K562 (cell line): ENCODE measurements around the gene MYO1E. TPM values are rescaled to one million over a fixed set of nuclear protein-coding genes. Genes with fewer than 3 reads are reported as not detected.

Experiments
- ATAC-seq: fragments of 200-7000 bp; cut with Tn5 transposase; 3 replicates; pipeline ENCODE4 v1.9.1; 2020; ENCODE audit warnings: moderate library complexity
- BruUV-seq: library from RNA; stranded (reverse); fragments of 400-500 nt; replicated peaks from 2 replicates; lab custom pipeline; 2021; lab: Mats Ljungman, UMichigan
- CTCF ChIA-PET: fragments of 300-600 bp; formaldehyde crosslinking; extraction: SDS; loops from one replicate; lab custom pipeline; 2021; ENCODE audit warnings: low intra/inter-chr PET ratio; lab: Yijun Ruan, JAX
- POLR2A ChIA-PET: fragments of 300-600, 350-650 bp; sonication (Branson Sonifier 250); formaldehyde crosslinking; extraction: SDS; loops from one replicate; lab custom pipeline; 2021; ENCODE audit warnings: antibody characterized with exemption, inconsistent platforms; lab: Yijun Ruan, JAX
- DNase-seq, 4 experiments: peaks; one replicate each; pipeline versions ENCODE4 v3.0.0 to v3.0.0-alpha.2; 2011 to 2018; ENCODE audit warnings: low spot score in 3 of 4, mixed read lengths in 3 of 4; ENCODE audit errors: extremely low read depth in 1 of 4
- FAIRE-seq: peaks from 2 replicates; lab custom pipeline; 2011; peaks lifted over from hg19 to GRCh38; lab: Jason Lieb, UNC
- H2AFZ ChIP-seq: 2 replicates; pipeline ENCODE4 v1.6.0; 2011; ENCODE audit warnings: low read depth, low read length, control low read depth, inconsistent platforms
- H3K27ac ChIP-seq: fragments of 200-600 bp; 3 replicates; pipeline ENCODE4 v1.8.0; 2011; ENCODE audit warnings: low read depth, mild to moderate bottlenecking, control low read depth, inconsistent platforms, low read length, moderate library complexity, mixed read lengths; ENCODE audit errors: extremely low read depth
- H3K27me3 ChIP-seq, 2 experiments: fragments of 300-600 bp in 1 of 2; 2 replicates in 1 of 2; 3 replicates in 1 of 2; pipeline versions ENCODE4 v1.6.0 to v1.8.0; 2011; ENCODE audit warnings: inconsistent platforms in 2 of 2, low read length in 2 of 2, mild to moderate bottlenecking in 1 of 2, mixed read lengths in 1 of 2, moderate library complexity in 1 of 2; ENCODE audit not compliant: control insufficient read depth in 2 of 2, insufficient read depth in 2 of 2
- H3K36me3 ChIP-seq: fragments of 300-600 bp; 3 replicates; pipeline ENCODE4 v1.8.0; 2011; ENCODE audit warnings: mild to moderate bottlenecking, low read length, inconsistent platforms; ENCODE audit not compliant: control insufficient read depth, insufficient read depth
- H3K4me1 ChIP-seq, 2 experiments: fragments of 200-600 bp in 1 of 2; replicated peaks in 1 of 2; 2 replicates in 1 of 2; 3 replicates in 1 of 2; pipeline versions ENCODE4 v1.5.1 to v1.8.0; 2011; ENCODE audit warnings: inconsistent platforms in 2 of 2, low read length in 2 of 2, mild to moderate bottlenecking in 1 of 2, mixed read lengths in 1 of 2, moderate library complexity in 1 of 2; ENCODE audit not compliant: control insufficient read depth in 2 of 2, insufficient read depth in 2 of 2
- H3K4me2 ChIP-seq: 2 replicates; pipeline ENCODE4 v1.6.1; 2011; ENCODE audit warnings: low read length, control low read depth, inconsistent platforms, mixed read lengths; ENCODE audit not compliant: insufficient read depth
- H3K4me3 ChIP-seq: fragments of 200-600 bp; sonication (generic), shearing (Covaris generic); 2 replicates; pipeline ENCODE4 v1.5.1; 2016; ENCODE audit warnings: control low read depth, inconsistent platforms
- H3K79me2 ChIP-seq: fragments of 200-600 bp; 3 replicates; pipeline ENCODE4 v1.8.0; 2011; ENCODE audit warnings: low read length, inconsistent platforms; ENCODE audit not compliant: control insufficient read depth, insufficient read depth
- H3K9ac ChIP-seq, 2 experiments: 2 replicates each; pipeline versions ENCODE4 v1.6.0 to v1.6.1; 2011; ENCODE audit warnings: low read depth in 2 of 2, low read length in 2 of 2, control low read depth in 1 of 2, inconsistent platforms in 1 of 2, mild to moderate bottlenecking in 1 of 2, mixed read lengths in 1 of 2; ENCODE audit not compliant: insufficient read depth in 1 of 2
- H3K9me1 ChIP-seq: one replicate; pipeline ENCODE4 v1.6.0; 2011; ENCODE audit warnings: inconsistent platforms, mild to moderate bottlenecking, low read length, moderate library complexity; ENCODE audit not compliant: control insufficient read depth, insufficient read depth
- H3K9me3 ChIP-seq: replicated peaks from 2 replicates; pipeline ENCODE4 v1.5.1; 2011; ENCODE audit warnings: low read depth, low read length, inconsistent platforms; ENCODE audit not compliant: control insufficient read depth, insufficient read depth
- H4K20me1 ChIP-seq: replicated peaks from 2 replicates; pipeline ENCODE4 v1.6.1; 2011; ENCODE audit warnings: low read length, inconsistent platforms, mixed read lengths; ENCODE audit not compliant: control insufficient read depth, insufficient read depth
- GABPB2 ChIP-seq: fragments of 250-450 bp; sonication (Bioruptor Pico); conservative IDR thresholded peaks from 2 replicates; pipeline ENCODE4 v1.5.1; 2021; ENCODE audit warnings: mild to moderate bottlenecking
- HOXB6 ChIP-seq: fragments of 250-450 bp; sonication (Bioruptor Pico); IDR thresholded peaks from 2 replicates; pipeline ENCODE4 v1.5.1; 2022; ENCODE audit warnings: mild to moderate bottlenecking, borderline replicate concordance
- JUND ChIP-seq, 2 experiments: IDR thresholded peaks; 2 replicates in 1 of 2; 3 replicates in 1 of 2; pipeline ENCODE4 v1.6.1; 2011; ENCODE audit warnings: borderline replicate concordance in 2 of 2, low read depth in 2 of 2, low read length in 2 of 2, improper control_type of control experiment in 1 of 2, missing biosample characterization in 1 of 2, missing genetic modification characterization in 1 of 2, missing genetic modification reagents in 1 of 2
- MCM7 ChIP-seq, 2 experiments: fragments of 450-650 bp; IDR thresholded peaks; 2 replicates each; pipeline ENCODE4 v1.6.1; 2016 to 2018
- WGBS: fragments of 100-300 bp; shearing (Covaris generic); methylation state at CpG from one replicate; pipeline ENCODE4 v1.1.6; 2016; ENCODE audit warnings: low coverage, mixed read lengths; ENCODE audit not compliant: insufficient coverage; ENCODE audit errors: missing lambda C conversion rate; 5-methylcytosine and 5-hydroxymethylcytosine counted together
- in situ Hi-C: fragments of 300-500 bp; cut with MboI; formaldehyde crosslinking; loops from 4 replicates; pipeline ENCODE4 v1.15.0; 2018; ENCODE audit warnings: inconsistent platforms, mixed read lengths
- intact Hi-C: fragments of 100-400 bp; cut with micrococcal nuclease; formaldehyde crosslinking; loops from 2 replicates; pipeline ENCODE4 v1.14.2; 2022
- polyA plus RNA-seq, 8 experiments: library from polyadenylated mRNA; depleted of rRNA in 4 of 8; stranded (reverse) in 5 of 8; unstranded in 3 of 8; fragments of >200 nt; fragmentation: Nextera tagmentation in 2 of 8; fragmentation: Illumina TruSeq in 1 of 8; extraction: Ambion mirVana in 2 of 8; extraction: Trizol in 1 of 8; gene quantifications; 2 replicates each; pipeline versions ENCODE4 v1.2.1 to v1.2.3, GENCODE V29; 2011 to 2014; ENCODE audit warnings: inconsistent platforms in 1 of 8, missing spikeins in 1 of 8
- total RNA-seq, 7 experiments: library from RNA; depleted of rRNA in 6 of 7; stranded (reverse); fragments of >200 nt in 6 of 7; fragmentation: Illumina TruSeq in 2 of 7; extraction: Trizol in 2 of 7; gene quantifications; 2 replicates each; pipeline versions ENCODE4 v1.2.1 to v1.2.3, GENCODE V29; 2011 to 2021; ENCODE audit warnings: low replicate concordance in 1 of 7
- TF ChIP-seq, protein P1 (sequence below), 2 experiments: fragments of 150-350 bp in 1 of 2; IDR thresholded peaks; 2 replicates each; pipeline ENCODE4 v1.6.1; 2012 to 2016; ENCODE audit warnings: low read depth in 2 of 2, low read length in 2 of 2, mild to moderate bottlenecking in 1 of 2, moderate library complexity in 1 of 2
- TF ChIP-seq, protein P2 (sequence below), 2 experiments: fragments of 450-650 bp; formaldehyde crosslinking in 1 of 2; IDR thresholded peaks; 2 replicates each; pipeline versions ENCODE4 v1.4.0 to v1.6.1; 2014 to 2020; ENCODE audit warnings: mild to moderate bottlenecking in 2 of 2, borderline replicate concordance in 1 of 2, low read depth in 1 of 2
- TF ChIP-seq, protein P3 (sequence below): sonication (generic); formaldehyde crosslinking; IDR thresholded peaks from 2 replicates; pipeline ENCODE4 v1.4.0; 2020; ENCODE audit warnings: mild to moderate bottlenecking, missing genetic modification reagents

Gene MYO1E
- total and polyA plus RNA-seq, 9 of the 15 experiments (the other 6 are each of a cell fraction or from before 2014, with no cell fraction given): under 0.01 to 0.44 (median 0.01) TPM; not detected in 6

DNA sequence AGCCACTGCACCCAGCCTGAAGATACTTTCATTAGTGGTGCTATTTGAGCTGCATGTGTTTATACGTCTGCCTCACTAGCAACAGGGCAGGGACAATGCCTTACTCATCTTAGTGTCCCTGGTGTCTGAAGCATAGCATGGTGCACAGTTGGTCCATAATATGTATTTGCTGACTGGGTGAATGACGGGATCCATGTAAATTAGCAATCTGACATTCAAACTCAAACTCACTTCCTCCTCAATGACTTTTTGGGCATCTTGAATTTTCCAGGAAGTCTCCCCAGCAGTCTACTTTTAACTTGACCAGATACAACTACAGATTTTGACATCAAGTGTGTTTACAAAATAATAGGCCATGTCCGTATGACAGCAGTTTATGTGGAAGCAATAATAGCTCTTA is 169.0 kb downstream of the MYO1E start:
- DNase-seq (no peak), FAIRE-seq (no peak), ATAC-seq (no peak)
- H4K20me1 ChIP-seq: no peaks in the 10 kb centered on the region; the same call in 1 of the 2 replicates
- H3K4me3 ChIP-seq: no peak overlapping the region
- peaks cover 19 to 46% of the 10 kb centered on the region in 2 experiments for H3K27me3 ChIP-seq
- H3K36me3 ChIP-seq: no peaks in the 10 kb centered on the region
- no peak overlapping the region for H3K27ac ChIP-seq
- no peaks in the 10 kb centered on the region for H3K9me3 ChIP-seq
- WGBS: 0% methylated on average over 3 of the region's 3 CpGs
- in situ Hi-C loops (no loop called here), intact Hi-C loops (no loop called here)
- H3K9ac ChIP-seq: no peak overlapping the region
- BruUV-seq: no TSS peak
- POLR2A ChIA-PET: interaction anchor here (0.6 to 0.8 kb wide), 3 partner anchors 10 to 60 kb away, joined by 3 to 6 read pairs (median 3); no protein-coding TSS in a partner anchor
- H3K9me1 ChIP-seq: no peaks in the 10 kb centered on the region
- CTCF ChIA-PET: no interaction called here
- H2AFZ ChIP-seq: no peak overlapping the region
- H3K4me1 ChIP-seq: peaks cover 0 to 5% of the 10 kb centered on the region in 2 experiments; a peak in 1 of 5 replicates
- H3K79me2 ChIP-seq: no peaks in the 10 kb centered on the region
- no peak overlapping the region for H3K4me2 ChIP-seq
- TF ChIP-seq, protein P1, sequence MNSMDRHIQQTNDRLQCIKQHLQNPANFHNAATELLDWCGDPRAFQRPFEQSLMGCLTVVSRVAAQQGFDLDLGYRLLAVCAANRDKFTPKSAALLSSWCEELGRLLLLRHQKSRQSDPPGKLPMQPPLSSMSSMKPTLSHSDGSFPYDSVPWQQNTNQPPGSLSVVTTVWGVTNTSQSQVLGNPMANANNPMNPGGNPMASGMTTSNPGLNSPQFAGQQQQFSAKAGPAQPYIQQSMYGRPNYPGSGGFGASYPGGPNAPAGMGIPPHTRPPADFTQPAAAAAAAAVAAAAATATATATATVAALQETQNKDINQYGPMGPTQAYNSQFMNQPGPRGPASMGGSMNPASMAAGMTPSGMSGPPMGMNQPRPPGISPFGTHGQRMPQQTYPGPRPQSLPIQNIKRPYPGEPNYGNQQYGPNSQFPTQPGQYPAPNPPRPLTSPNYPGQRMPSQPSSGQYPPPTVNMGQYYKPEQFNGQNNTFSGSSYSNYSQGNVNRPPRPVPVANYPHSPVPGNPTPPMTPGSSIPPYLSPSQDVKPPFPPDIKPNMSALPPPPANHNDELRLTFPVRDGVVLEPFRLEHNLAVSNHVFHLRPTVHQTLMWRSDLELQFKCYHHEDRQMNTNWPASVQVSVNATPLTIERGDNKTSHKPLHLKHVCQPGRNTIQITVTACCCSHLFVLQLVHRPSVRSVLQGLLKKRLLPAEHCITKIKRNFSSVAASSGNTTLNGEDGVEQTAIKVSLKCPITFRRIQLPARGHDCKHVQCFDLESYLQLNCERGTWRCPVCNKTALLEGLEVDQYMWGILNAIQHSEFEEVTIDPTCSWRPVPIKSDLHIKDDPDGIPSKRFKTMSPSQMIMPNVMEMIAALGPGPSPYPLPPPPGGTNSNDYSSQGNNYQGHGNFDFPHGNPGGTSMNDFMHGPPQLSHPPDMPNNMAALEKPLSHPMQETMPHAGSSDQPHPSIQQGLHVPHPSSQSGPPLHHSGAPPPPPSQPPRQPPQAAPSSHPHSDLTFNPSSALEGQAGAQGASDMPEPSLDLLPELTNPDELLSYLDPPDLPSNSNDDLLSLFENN (IDR thresholded peaks at IDR 0.05; ENCODE audit: low read depth in 2 of 2, low read length in 2 of 2): no peak
- TF ChIP-seq GABPB2 (no peak), JUND (IDR thresholded peaks at IDR 0.05; ENCODE audit: borderline replicate concordance, low read depth, low read length) (no peak), JUND (tag; IDR thresholded peaks at IDR 0.05; ENCODE audit: borderline replicate concordance, low read depth, low read length) (no peak), MCM7 (IDR thresholded peaks at IDR 0.05) (no peak), HOXB6 (CRISPR knock-in tag) (no peak)
- TF ChIP-seq, protein P2, sequence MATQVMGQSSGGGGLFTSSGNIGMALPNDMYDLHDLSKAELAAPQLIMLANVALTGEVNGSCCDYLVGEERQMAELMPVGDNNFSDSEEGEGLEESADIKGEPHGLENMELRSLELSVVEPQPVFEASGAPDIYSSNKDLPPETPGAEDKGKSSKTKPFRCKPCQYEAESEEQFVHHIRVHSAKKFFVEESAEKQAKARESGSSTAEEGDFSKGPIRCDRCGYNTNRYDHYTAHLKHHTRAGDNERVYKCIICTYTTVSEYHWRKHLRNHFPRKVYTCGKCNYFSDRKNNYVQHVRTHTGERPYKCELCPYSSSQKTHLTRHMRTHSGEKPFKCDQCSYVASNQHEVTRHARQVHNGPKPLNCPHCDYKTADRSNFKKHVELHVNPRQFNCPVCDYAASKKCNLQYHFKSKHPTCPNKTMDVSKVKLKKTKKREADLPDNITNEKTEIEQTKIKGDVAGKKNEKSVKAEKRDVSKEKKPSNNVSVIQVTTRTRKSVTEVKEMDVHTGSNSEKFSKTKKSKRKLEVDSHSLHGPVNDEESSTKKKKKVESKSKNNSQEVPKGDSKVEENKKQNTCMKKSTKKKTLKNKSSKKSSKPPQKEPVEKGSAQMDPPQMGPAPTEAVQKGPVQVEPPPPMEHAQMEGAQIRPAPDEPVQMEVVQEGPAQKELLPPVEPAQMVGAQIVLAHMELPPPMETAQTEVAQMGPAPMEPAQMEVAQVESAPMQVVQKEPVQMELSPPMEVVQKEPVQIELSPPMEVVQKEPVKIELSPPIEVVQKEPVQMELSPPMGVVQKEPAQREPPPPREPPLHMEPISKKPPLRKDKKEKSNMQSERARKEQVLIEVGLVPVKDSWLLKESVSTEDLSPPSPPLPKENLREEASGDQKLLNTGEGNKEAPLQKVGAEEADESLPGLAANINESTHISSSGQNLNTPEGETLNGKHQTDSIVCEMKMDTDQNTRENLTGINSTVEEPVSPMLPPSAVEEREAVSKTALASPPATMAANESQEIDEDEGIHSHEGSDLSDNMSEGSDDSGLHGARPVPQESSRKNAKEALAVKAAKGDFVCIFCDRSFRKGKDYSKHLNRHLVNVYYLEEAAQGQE (IDR thresholded peaks at IDR 0.05; ENCODE audit: borderline replicate concordance): no peak
- TF ChIP-seq, protein P2 (CRISPR knock-in tag; IDR thresholded peaks at IDR 0.05; ENCODE audit: low read depth): no peak
- TF ChIP-seq, protein P3, sequence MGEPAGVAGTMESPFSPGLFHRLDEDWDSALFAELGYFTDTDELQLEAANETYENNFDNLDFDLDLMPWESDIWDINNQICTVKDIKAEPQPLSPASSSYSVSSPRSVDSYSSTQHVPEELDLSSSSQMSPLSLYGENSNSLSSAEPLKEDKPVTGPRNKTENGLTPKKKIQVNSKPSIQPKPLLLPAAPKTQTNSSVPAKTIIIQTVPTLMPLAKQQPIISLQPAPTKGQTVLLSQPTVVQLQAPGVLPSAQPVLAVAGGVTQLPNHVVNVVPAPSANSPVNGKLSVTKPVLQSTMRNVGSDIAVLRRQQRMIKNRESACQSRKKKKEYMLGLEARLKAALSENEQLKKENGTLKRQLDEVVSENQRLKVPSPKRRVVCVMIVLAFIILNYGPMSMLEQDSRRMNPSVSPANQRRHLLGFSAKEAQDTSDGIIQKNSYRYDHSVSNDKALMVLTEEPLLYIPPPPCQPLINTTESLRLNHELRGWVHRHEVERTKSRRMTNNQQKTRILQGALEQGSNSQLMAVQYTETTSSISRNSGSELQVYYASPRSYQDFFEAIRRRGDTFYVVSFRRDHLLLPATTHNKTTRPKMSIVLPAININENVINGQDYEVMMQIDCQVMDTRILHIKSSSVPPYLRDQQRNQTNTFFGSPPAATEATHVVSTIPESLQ (CRISPR knock-in tag): no peak
